Measurements from ENCODE around the gene IRS2. TPM values are rescaled to one million over a fixed set of nuclear protein-coding genes. Genes with fewer than 3 reads are reported as not detected.

Gene IRS2
- total and polyA plus RNA-seq, 8 donors, result 4.9 to 15.8 (median 7.7) TPM

DNA sequence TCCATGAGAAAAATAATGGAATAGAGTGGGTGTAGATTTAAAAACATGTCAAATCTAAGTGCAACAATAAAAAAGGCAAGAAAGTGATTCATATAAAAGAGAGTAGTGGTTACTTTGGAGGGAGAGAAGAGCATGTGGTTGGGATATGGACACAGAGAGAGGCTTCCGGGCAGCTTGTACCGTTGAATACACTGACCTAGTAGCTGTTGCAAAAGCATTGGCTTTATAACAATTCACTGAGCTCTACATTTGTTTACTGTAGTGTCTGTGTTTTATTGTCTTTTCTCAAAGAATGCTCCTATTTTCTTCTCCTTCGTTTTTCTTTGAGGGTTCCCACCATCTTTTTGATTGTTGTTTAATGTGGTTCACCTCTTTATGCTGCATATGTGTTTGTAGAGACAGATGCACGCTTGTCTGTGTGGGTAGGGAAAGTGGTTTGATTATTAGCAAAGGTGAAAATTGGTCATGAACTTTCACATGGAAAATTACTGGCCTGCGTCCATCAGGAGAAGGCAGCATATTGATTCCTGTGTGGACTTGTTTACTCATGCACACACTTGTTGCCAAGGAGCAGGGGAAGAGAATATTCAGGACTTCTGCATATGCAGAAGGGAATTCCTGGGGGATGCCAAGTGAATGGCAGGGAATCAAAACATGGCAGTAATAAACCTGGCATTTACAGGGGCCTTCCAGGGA lies 29.9 kb upstream of the IRS2 start:
- ATAC-seq (no peak), DNase-seq (no peak)
- no peak overlapping the region for H3K4me3 ChIP-seq
- H3K36me3 ChIP-seq, result no peaks in the 10 kb centered on the region
- TF ChIP-seq, protein P1, sequence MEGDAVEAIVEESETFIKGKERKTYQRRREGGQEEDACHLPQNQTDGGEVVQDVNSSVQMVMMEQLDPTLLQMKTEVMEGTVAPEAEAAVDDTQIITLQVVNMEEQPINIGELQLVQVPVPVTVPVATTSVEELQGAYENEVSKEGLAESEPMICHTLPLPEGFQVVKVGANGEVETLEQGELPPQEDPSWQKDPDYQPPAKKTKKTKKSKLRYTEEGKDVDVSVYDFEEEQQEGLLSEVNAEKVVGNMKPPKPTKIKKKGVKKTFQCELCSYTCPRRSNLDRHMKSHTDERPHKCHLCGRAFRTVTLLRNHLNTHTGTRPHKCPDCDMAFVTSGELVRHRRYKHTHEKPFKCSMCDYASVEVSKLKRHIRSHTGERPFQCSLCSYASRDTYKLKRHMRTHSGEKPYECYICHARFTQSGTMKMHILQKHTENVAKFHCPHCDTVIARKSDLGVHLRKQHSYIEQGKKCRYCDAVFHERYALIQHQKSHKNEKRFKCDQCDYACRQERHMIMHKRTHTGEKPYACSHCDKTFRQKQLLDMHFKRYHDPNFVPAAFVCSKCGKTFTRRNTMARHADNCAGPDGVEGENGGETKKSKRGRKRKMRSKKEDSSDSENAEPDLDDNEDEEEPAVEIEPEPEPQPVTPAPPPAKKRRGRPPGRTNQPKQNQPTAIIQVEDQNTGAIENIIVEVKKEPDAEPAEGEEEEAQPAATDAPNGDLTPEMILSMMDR (IDR thresholded peaks at IDR 0.05), result no peak
- no peaks in the 10 kb centered on the region for H3K4me1 ChIP-seq
- no peaks in the 10 kb centered on the region for H3K27me3 ChIP-seq
- H3K27ac ChIP-seq, result no peak overlapping the region
- intact Hi-C loops (cut with DNase I), result no loop called here
- no peaks in the 10 kb centered on the region for H3K9me3 ChIP-seq

DNA sequence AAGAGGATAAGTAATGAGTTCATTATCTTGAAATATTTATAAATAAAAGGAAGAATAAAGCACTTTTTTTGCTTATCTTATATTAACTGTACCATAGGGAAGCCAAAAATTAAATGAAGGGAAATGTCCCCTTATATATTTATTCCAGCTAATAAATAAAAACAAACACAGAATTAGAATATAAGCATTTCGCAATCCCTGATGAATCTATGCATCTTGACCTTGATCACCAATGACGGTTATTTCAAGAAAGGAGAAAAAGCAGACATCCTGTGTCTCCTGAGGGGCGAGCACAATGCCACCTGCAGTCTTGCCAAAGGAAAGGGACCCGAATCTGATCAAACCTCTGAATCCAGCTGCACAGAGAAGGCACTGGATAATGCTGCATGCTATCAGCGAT lies 29.3 kb upstream of the IRS2 start:
- no peak overlapping the region for H3K27ac ChIP-seq
- TF ChIP-seq, protein P1 (IDR thresholded peaks at IDR 0.05), result no peak
- H3K4me1 ChIP-seq, result no peaks in the 10 kb centered on the region
- H3K36me3 ChIP-seq, result no peaks in the 10 kb centered on the region
- H3K9me3 ChIP-seq, result no peaks in the 10 kb centered on the region
- intact Hi-C loops (cut with DNase I), result no loop called here
- peaks cover 0 to 5% of the 10 kb centered on the region in 2 donors for H3K27me3 ChIP-seq
- DNase-seq (no peak), ATAC-seq (no peak)
- no peak overlapping the region for H3K4me3 ChIP-seq

DNA sequence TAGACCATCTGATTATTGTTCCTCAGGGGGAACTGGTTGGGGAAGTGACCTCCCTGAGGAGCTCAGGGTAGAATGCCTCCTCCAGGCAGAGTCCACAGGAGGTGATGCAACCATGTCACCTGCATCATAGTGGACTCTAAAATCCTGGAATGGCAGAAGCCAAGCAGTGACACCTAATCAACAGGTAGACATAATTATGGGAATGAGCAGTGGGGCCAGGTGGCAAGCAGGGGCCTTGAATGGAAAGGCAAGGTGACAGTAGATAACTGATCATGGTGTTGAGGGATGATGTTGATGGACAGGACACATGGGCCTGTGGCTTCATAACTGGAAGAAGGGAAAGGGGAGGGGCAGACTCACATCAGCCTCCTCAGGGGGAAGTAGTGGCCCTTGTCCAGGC lies 27.3 kb upstream of the IRS2 start:
- intact Hi-C loops (cut with DNase I), result no loop called here
- no peaks in the 10 kb centered on the region for H3K4me1 ChIP-seq
- H3K9me3 ChIP-seq, result no peaks in the 10 kb centered on the region
- peaks cover 0 to 13% of the 10 kb centered on the region in 2 donors for H3K27me3 ChIP-seq
- ATAC-seq (no peak), DNase-seq (no peak)
- TF ChIP-seq, protein P1 (IDR thresholded peaks at IDR 0.05), result no peak
- H3K27ac ChIP-seq, result no peak overlapping the region
- no peaks in the 10 kb centered on the region for H3K36me3 ChIP-seq
- H3K4me3 ChIP-seq, result no peak overlapping the region

DNA sequence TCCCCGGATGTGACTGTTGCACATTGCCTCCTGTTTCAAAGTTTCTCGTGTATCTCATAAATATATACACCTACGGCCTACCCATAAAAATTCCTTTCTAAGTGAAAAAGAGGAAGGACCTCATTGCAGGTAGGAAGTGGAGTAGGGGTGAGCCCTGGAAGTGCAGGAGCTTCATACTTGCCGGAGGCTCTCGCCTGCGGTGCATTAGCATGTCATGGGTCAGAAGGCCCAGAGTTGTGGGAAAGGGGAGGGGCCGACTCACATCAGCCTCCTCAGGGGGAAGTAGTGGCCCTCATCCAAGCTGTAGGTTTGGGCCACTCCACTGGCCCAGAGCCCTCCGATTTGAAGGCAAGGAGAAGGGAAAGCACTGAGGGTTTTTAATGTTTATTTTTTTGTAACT lies 26.0 kb upstream of the IRS2 start:
- TF ChIP-seq, protein P1 (IDR thresholded peaks at IDR 0.05), result no peak
- H3K4me1 ChIP-seq, result no peaks in the 10 kb centered on the region
- H3K27me3 ChIP-seq, result peaks cover 0 to 13% of the 10 kb centered on the region in 2 donors
- no peak for ATAC-seq
- H3K9me3 ChIP-seq, result no peaks in the 10 kb centered on the region
- H3K36me3 ChIP-seq, result no peaks in the 10 kb centered on the region
- no peak overlapping the region for H3K4me3 ChIP-seq
- H3K27ac ChIP-seq, result no peak overlapping the region
- DNase-seq, result no peak
- intact Hi-C loops (cut with DNase I), result no loop called here

DNA sequence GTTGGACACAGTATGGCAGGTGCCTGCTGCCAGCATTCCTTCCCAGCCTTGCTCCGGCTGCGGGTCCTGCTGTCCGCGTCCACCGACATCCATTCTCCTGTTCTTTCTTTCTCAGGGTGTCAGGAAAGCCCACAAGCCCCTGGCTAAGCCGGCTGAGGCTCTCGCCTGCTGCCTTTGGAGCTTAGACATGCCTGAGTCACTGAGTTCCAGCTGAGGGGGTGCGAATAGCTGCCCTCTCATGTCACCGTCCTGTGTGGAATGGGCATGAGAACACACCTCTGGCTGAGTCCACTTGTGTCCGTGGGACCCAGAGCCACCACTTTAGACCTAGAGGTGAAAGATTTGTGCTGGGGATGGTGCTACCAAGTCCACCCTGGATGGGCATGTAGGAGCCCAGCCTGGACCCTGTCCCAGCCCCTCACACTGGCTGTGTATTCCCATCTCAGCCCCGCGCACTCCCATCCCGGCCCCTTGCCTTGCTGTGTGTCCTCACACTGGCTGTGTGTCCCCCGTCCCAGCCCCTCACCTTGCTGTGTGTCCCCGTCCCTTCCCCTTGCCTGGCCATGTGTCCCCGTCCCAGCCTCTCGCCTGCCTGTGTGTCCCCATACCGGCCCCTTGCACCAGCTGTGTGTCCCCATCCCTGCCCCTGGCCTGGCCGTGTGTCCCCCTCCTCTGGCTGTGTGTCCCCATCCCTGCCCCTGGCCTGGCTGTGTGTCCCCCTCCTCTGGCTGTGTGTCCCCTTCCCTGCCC lies 24.6 kb upstream of the IRS2 start:
- Histone ChIP-seq H3K9me3 (no peaks in the 10 kb centered on the region), H3K4me1 (no peaks in the 10 kb centered on the region), H3K27me3 (peaks cover 0 to 13% of the 10 kb centered on the region in 2 donors), H3K36me3 (no peaks in the 10 kb centered on the region), H3K27ac (no peak overlapping the region), H3K4me3 (no peak overlapping the region)
- ATAC-seq (no peak), DNase-seq (peak in 1 of 4 donors; percentile 73)
- TF ChIP-seq, protein P1 (IDR thresholded peaks at IDR 0.05), result no peak
- intact Hi-C loops (cut with DNase I), result no loop called here

Data from left lung (tissue), 10 donors.